Breast epithelium (tissue), 4 donors: ENCODE data around the gene LURAP1L. TPM values are rescaled to one million over a fixed set of nuclear protein-coding genes. Genes with fewer than 3 reads are reported as not detected.

ENCODE experiments used
- DNase-seq, 2 donors: peaks; one replicate each; pipeline ENCODE4 v3.0.0-alpha.2; 2019; ENCODE audit warnings: low spot score in 2 of 2
- H3K27ac ChIP-seq, 2 donors: fragments of 200-600 bp; sonication (generic) in 1 of 2; one replicate each; pipeline ENCODE4 v1.5.1; 2016 to 2019; ENCODE audit warnings: mild to moderate bottlenecking in 1 of 2
- H3K27me3 ChIP-seq, 2 donors: fragments of 200-600 bp; sonication (generic) in 1 of 2; one replicate each; pipeline versions ENCODE4 v1.5.1 to v1.6.0; 2017 to 2019; ENCODE audit warnings: control low read depth in 1 of 2, mild to moderate bottlenecking in 1 of 2
- H3K36me3 ChIP-seq: fragments of 200-600 bp; one replicate; pipeline ENCODE4 v1.5.1; 2019
- H3K4me1 ChIP-seq, 2 donors: fragments of 200-600 bp; sonication (generic); one replicate each; pipeline ENCODE4 v1.5.1; 2016 to 2019; ENCODE audit warnings: control low read depth in 1 of 2
- H3K4me3 ChIP-seq, 3 donors: fragments of 200-600 bp; sonication (generic); 1 replicate in 2 of 3; 2 replicates in 1 of 3; pipeline ENCODE4 v1.5.1; 2016 to 2019; ENCODE audit warnings: mild to moderate bottlenecking in 3 of 3, moderate library complexity in 2 of 3
- H3K9me3 ChIP-seq, 2 donors: fragments of 200-600 bp; sonication (generic) in 1 of 2; one replicate each; pipeline ENCODE4 v1.5.1; 2016 to 2019; ENCODE audit warnings: control low read depth in 1 of 2
- POLR2A ChIP-seq: fragments of 450-650 bp; IDR thresholded peaks from one replicate; pipeline ENCODE4 v1.6.1; 2016; ENCODE audit warnings: antibody characterized with exemption, mild to moderate bottlenecking, moderate library complexity
- POLR2AphosphoS5 ChIP-seq, 3 donors: sonication (generic); formaldehyde crosslinking; IDR thresholded peaks; one replicate each; pipeline ENCODE4 v1.6.1; 2017; ENCODE audit warnings: antibody characterized with exemption in 3 of 3
- intact Hi-C: fragments of 100-400 bp; cut with DNase I; formaldehyde crosslinking; loops from one replicate; pipeline ENCODE4 v1.15.1; 2023; ENCODE audit warnings: low total_unique reads
- total RNA-seq, 3 donors: library from RNA; depleted of rRNA; stranded (reverse); fragments of >200 nt; gene quantifications; one replicate each; pipeline ENCODE4 v1.1.0, GENCODE V29; 2016
- TF ChIP-seq, protein P1 (sequence below), 3 donors: fragments of 450-650 bp; IDR thresholded peaks; one replicate each; pipeline ENCODE4 v1.5.1; 2016 to 2017; ENCODE audit warnings: antibody characterized with exemption in 3 of 3, mild to moderate bottlenecking in 3 of 3, moderate library complexity in 3 of 3

Gene LURAP1L
- total RNA-seq, 3 donors from 2014 or later, result 12.3 to 25.2 (median 24.1) TPM

- Histone ChIP-seq H3K4me3 (no peak overlapping the region), H3K4me1 (no peaks in the 10 kb centered on the region), H3K9me3 (no peaks in the 10 kb centered on the region), H3K27me3 (no peaks in the 10 kb centered on the region), H3K27ac (no peak overlapping the region), H3K36me3 (no peaks in the 10 kb centered on the region)
- no peak for DNase-seq
- intact Hi-C loops, result no loop called here
- TF ChIP-seq POLR2A, result no peak
- TF ChIP-seq, protein P1, sequence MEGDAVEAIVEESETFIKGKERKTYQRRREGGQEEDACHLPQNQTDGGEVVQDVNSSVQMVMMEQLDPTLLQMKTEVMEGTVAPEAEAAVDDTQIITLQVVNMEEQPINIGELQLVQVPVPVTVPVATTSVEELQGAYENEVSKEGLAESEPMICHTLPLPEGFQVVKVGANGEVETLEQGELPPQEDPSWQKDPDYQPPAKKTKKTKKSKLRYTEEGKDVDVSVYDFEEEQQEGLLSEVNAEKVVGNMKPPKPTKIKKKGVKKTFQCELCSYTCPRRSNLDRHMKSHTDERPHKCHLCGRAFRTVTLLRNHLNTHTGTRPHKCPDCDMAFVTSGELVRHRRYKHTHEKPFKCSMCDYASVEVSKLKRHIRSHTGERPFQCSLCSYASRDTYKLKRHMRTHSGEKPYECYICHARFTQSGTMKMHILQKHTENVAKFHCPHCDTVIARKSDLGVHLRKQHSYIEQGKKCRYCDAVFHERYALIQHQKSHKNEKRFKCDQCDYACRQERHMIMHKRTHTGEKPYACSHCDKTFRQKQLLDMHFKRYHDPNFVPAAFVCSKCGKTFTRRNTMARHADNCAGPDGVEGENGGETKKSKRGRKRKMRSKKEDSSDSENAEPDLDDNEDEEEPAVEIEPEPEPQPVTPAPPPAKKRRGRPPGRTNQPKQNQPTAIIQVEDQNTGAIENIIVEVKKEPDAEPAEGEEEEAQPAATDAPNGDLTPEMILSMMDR (IDR thresholded peaks at IDR 0.05), result no peak
- no peak for TF ChIP-seq POLR2AphosphoS5 (IDR thresholded peaks at IDR 0.05)
Measured at GRCh38 chr9:12854221-12854620, 79.4 kb downstream of the LURAP1L start.

DNA sequence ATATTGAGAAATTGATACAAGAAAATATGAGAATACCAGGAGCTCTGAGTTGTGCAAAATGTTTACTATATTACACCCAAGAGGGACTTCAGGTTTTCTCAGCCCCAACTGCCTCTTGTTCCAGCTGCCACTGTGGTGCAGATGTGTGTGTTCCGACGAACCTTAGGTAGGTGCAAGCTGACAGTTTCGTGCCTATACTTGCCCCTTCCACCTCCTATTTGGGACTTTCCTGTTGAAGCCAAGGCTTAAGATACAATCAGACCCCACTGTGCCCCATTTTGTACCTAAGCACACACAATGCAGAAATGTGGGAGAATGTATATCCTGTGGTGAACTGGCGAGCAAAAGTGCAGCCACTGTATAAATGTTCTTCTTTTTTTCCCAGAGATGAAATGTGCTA lies 80.2 kb downstream of the LURAP1L start:
- Histone ChIP-seq H3K9me3 (no peaks in the 10 kb centered on the region), H3K4me3 (no peak overlapping the region), H3K27ac (no peak overlapping the region), H3K4me1 (no peaks in the 10 kb centered on the region), H3K27me3 (no peaks in the 10 kb centered on the region), H3K36me3 (no peaks in the 10 kb centered on the region)
- DNase-seq, result no peak
- intact Hi-C loops, result no loop called here
- TF ChIP-seq POLR2AphosphoS5 (IDR thresholded peaks at IDR 0.05) (no peak), POLR2A (no peak)
- TF ChIP-seq, protein P1 (IDR thresholded peaks at IDR 0.05), result no peak

GRCh38 chr9:12856603-12857002 lies 81.8 kb downstream of the LURAP1L start:
- no peaks in the 10 kb centered on the region for H3K4me1 ChIP-seq
- intact Hi-C loops, result no loop called here
- H3K27me3 ChIP-seq, result no peaks in the 10 kb centered on the region
- DNase-seq, result no peak
- no peak overlapping the region for H3K27ac ChIP-seq
- no peak overlapping the region for H3K4me3 ChIP-seq
- TF ChIP-seq, protein P1 (IDR thresholded peaks at IDR 0.05), result no peak
- TF ChIP-seq POLR2A, result no peak
- TF ChIP-seq POLR2AphosphoS5 (IDR thresholded peaks at IDR 0.05), result no peak
- H3K36me3 ChIP-seq, result no peaks in the 10 kb centered on the region
- H3K9me3 ChIP-seq, result no peaks in the 10 kb centered on the region

DNA sequence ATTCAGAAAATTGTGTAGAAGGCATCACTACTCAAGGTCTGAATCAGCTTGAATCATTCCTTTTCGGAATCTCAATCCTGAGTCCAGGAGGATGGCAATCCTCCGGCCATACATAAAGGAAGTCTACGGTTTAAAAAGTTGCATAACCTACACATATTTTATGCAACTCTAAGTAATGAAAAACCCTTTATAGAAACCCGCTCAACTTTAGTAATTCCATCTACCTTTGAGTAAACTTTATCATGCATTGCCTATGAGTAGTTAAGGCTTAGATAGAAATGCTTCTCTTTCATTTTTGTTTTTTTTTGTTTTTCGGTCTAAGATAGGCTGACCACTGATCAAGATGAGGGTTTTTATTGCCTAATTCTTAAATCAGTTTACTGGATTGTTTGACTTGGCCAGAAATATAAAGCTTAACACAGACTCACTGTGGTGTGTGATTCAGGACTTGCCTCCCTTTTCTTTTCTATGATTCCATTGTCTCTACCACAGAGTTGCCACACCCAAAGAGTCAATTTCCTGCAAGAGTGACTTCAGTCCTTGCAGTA lies 85.0 kb downstream of the LURAP1L start:
- no peaks in the 10 kb centered on the region for H3K27me3 ChIP-seq
- intact Hi-C loops, result no loop called here
- H3K4me1 ChIP-seq, result no peaks in the 10 kb centered on the region
- no peaks in the 10 kb centered on the region for H3K9me3 ChIP-seq
- no peak overlapping the region for H3K4me3 ChIP-seq
- no peak for DNase-seq
- no peaks in the 10 kb centered on the region for H3K36me3 ChIP-seq
- peak overlapping the region in 1 of 2 donors; percentile 22 for H3K27ac ChIP-seq
- TF ChIP-seq, protein P1 (IDR thresholded peaks at IDR 0.05), result no peak
- TF ChIP-seq POLR2A (no peak), POLR2AphosphoS5 (IDR thresholded peaks at IDR 0.05) (no peak)

DNA sequence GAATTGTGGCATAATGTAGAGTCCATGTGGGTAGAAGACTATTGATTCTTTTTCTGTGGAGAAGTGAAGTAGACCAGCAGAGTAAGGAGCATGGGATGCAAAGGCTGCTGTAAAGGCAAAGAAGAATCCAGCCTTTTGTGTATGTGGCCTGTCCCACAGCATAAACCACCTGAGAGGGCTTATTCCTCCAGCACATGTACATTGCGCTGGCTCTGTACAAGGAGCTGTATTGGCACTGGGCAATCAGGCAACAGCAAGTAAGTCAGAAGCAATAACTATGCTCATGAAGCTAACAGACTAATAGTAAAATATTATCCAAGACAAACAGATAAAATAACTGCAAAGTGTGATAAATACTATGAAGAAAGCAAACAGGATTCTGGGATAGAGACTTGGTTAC lies 86.2 kb downstream of the LURAP1L start:
- intact Hi-C loops, result no loop called here
- Histone ChIP-seq H3K4me3 (no peak overlapping the region), H3K27me3 (no peaks in the 10 kb centered on the region), H3K4me1 (no peaks in the 10 kb centered on the region), H3K36me3 (no peaks in the 10 kb centered on the region), H3K27ac (peak overlapping the region in 1 of 2 donors; percentile 22), H3K9me3 (no peaks in the 10 kb centered on the region)
- DNase-seq, result no peak
- TF ChIP-seq, protein P1 (IDR thresholded peaks at IDR 0.05), result no peak
- no peak for TF ChIP-seq POLR2A
- no peak for TF ChIP-seq POLR2AphosphoS5 (IDR thresholded peaks at IDR 0.05)
